Measurements from ENCODE around the gene HHAT.

The HHAT gene

GRCh38 chr1:210688512-210689234 is 360.0 kb downstream of the HHAT start:
- Histone ChIP-seq H3K4me1 (ENCODE audit: low read length) (peaks cover 45% of the 10 kb centered on the region), H3K4me2 (ENCODE audit: low read depth, low read length) (no peak overlapping the region)

GRCh38 chr1:210689826-210690225 is 361.1 kb downstream of the HHAT start:
- Histone ChIP-seq H3K4me2 (ENCODE audit: low read depth, low read length) (no peak overlapping the region), H3K9ac (ENCODE audit: low read length) (no peak overlapping the region), H3K4me1 (ENCODE audit: low read length) (peaks cover 34% of the 10 kb centered on the region), H3K27ac (ENCODE audit: low read length) (no peak overlapping the region), H3K9me2 (replicated peaks; ENCODE audit: insufficient read depth, low read length) (no peaks in the 10 kb centered on the region), H3K4me3 (ENCODE audit: low read length) (no peak overlapping the region), H3K79me2 (ENCODE audit: low read length) (no peaks in the 10 kb centered on the region), H4K20me1 (ENCODE audit: insufficient read depth, low read length) (no peaks in the 10 kb centered on the region), H3K36me3 (replicated peaks; ENCODE audit: insufficient read depth, low read length) (no peaks in the 10 kb centered on the region), H3F3A (ENCODE audit: insufficient read depth, low read length) (peaks cover 17% of the 10 kb centered on the region), H2AFZ (ENCODE audit: low read length) (no peak overlapping the region), H3K9me3 (replicated peaks; ENCODE audit: insufficient read depth, low read length) (no peaks in the 10 kb centered on the region), H3K27me3 (replicated peaks; ENCODE audit: insufficient read depth, low read length) (no peaks in the 10 kb centered on the region)
- no peak for TF ChIP-seq EZH2 (optimal IDR thresholded peaks at IDR 0.05; ENCODE audit: low read depth, low read length)
- DNase-seq: no peak

More at GRCh38 chr1:210688512-210689234, 360.0 kb downstream of the HHAT start:
- Histone ChIP-seq H3K9me3 (replicated peaks; ENCODE audit: insufficient read depth, low read length) (no peaks in the 10 kb centered on the region), H3K9ac (ENCODE audit: low read length) (no peak overlapping the region), H3K27me3 (replicated peaks; ENCODE audit: insufficient read depth, low read length) (no peaks in the 10 kb centered on the region), H4K20me1 (ENCODE audit: insufficient read depth, low read length) (no peaks in the 10 kb centered on the region), H3K27ac (ENCODE audit: low read length) (no peak overlapping the region), H3K36me3 (replicated peaks; ENCODE audit: insufficient read depth, low read length) (no peaks in the 10 kb centered on the region), H3K9me2 (replicated peaks; ENCODE audit: insufficient read depth, low read length) (no peaks in the 10 kb centered on the region), H3K4me3 (ENCODE audit: low read length) (no peak overlapping the region), H2AFZ (ENCODE audit: low read length) (no peak overlapping the region), H3F3A (ENCODE audit: insufficient read depth, low read length) (peaks cover 17% of the 10 kb centered on the region), H3K79me2 (ENCODE audit: low read length) (no peaks in the 10 kb centered on the region)
- TF ChIP-seq EZH2phosphoT487 (IDR thresholded peaks at IDR 0.05; ENCODE audit: low read length): no peak
- TF ChIP-seq EZH2 (optimal IDR thresholded peaks at IDR 0.05; ENCODE audit: low read depth, low read length): no peak
- TF ChIP-seq CTCF (IDR thresholded peaks at IDR 0.05; ENCODE audit: low read length): no peak
- DNase-seq: no peak

GRCh38 chr1:210690236-210690635 is 361.5 kb downstream of the HHAT start:
- Histone ChIP-seq H3K36me3 (replicated peaks; ENCODE audit: insufficient read depth, low read length) (no peaks in the 10 kb centered on the region), H3K4me2 (ENCODE audit: low read depth, low read length) (no peak overlapping the region), H3K4me1 (ENCODE audit: low read length) (peaks cover 33% of the 10 kb centered on the region), H3K9me3 (replicated peaks; ENCODE audit: insufficient read depth, low read length) (no peaks in the 10 kb centered on the region), H3K27me3 (replicated peaks; ENCODE audit: insufficient read depth, low read length) (no peaks in the 10 kb centered on the region), H3K9me2 (replicated peaks; ENCODE audit: insufficient read depth, low read length) (no peaks in the 10 kb centered on the region), H4K20me1 (ENCODE audit: insufficient read depth, low read length) (no peaks in the 10 kb centered on the region), H3F3A (ENCODE audit: insufficient read depth, low read length) (peaks cover 17% of the 10 kb centered on the region), H3K79me2 (ENCODE audit: low read length) (no peaks in the 10 kb centered on the region), H3K9ac (ENCODE audit: low read length) (no peak overlapping the region), H2AFZ (ENCODE audit: low read length) (no peak overlapping the region), H3K4me3 (ENCODE audit: low read length) (no peak overlapping the region), H3K27ac (ENCODE audit: low read length) (no peak overlapping the region)
- no peak for DNase-seq
- no peak for TF ChIP-seq CTCF (IDR thresholded peaks at IDR 0.05; ENCODE audit: low read length)
- TF ChIP-seq EZH2 (optimal IDR thresholded peaks at IDR 0.05; ENCODE audit: low read depth, low read length): no peak
- TF ChIP-seq EZH2phosphoT487 (IDR thresholded peaks at IDR 0.05; ENCODE audit: low read length): no peak

GRCh38 chr1:210691039-210691610 is 362.4 kb downstream of the HHAT start:
- TF ChIP-seq EZH2 (optimal IDR thresholded peaks at IDR 0.05; ENCODE audit: low read depth, low read length) (no peak), EZH2phosphoT487 (IDR thresholded peaks at IDR 0.05; ENCODE audit: low read length) (no peak), CTCF (IDR thresholded peaks at IDR 0.05; ENCODE audit: low read length) (no peak)
- Histone ChIP-seq H3K36me3 (replicated peaks; ENCODE audit: insufficient read depth, low read length) (no peaks in the 10 kb centered on the region), H3K27me3 (replicated peaks; ENCODE audit: insufficient read depth, low read length) (no peaks in the 10 kb centered on the region), H3K27ac (ENCODE audit: low read length) (no peak overlapping the region), H3K9me3 (replicated peaks; ENCODE audit: insufficient read depth, low read length) (no peaks in the 10 kb centered on the region), H3K9ac (ENCODE audit: low read length) (no peak overlapping the region), H3K9me2 (replicated peaks; ENCODE audit: insufficient read depth, low read length) (no peaks in the 10 kb centered on the region), H2AFZ (ENCODE audit: low read length) (no peak overlapping the region), H3F3A (ENCODE audit: insufficient read depth, low read length) (peaks cover 19% of the 10 kb centered on the region), H3K4me2 (ENCODE audit: low read depth, low read length) (no peak overlapping the region), H4K20me1 (ENCODE audit: insufficient read depth, low read length) (no peaks in the 10 kb centered on the region), H3K4me3 (ENCODE audit: low read length) (no peak overlapping the region), H3K79me2 (ENCODE audit: low read length) (no peaks in the 10 kb centered on the region), H3K4me1 (ENCODE audit: low read length) (peaks cover 35% of the 10 kb centered on the region)
- DNase-seq: no peak

All from MM.1S (cell line).